GM12892 (cell line): Measurements from ENCODE around the gene PDE8A.

Experiments
- DNase-seq: peaks from one replicate; pipeline ENCODE4 v3.0.0; 2011; ENCODE audit not compliant: insufficient read length
- FAIRE-seq: peaks from 2 replicates; lab custom pipeline; 2011; peaks lifted over from hg19 to GRCh38; lab: Jason Lieb, UNC
- POLR2A ChIP-seq: IDR thresholded peaks from 2 replicates; pipeline ENCODE4 v1.6.1; 2011; ENCODE audit warnings: low read depth, low read length, control low read depth
- POLR2AphosphoS5 ChIP-seq: IDR thresholded peaks from 2 replicates; pipeline ENCODE4 v1.6.1; 2011; ENCODE audit warnings: low read depth, low read length, control low read depth
- TAF1 ChIP-seq: IDR thresholded peaks from 2 replicates; pipeline ENCODE4 v1.6.1; 2011; ENCODE audit warnings: low read depth, mild to moderate bottlenecking, control low read depth, low read length, borderline replicate concordance

The PDE8A gene

GRCh38 chr15:85024509-85025336 is 43.1 kb downstream of the PDE8A start:
- no peak for DNase-seq
- no peak for TF ChIP-seq POLR2A
- no peak for TF ChIP-seq TAF1
- no peak for TF ChIP-seq POLR2AphosphoS5
- FAIRE-seq: no peak

- DNase-seq: no peak
- FAIRE-seq: no peak
- TF ChIP-seq POLR2AphosphoS5: no peak
- TF ChIP-seq TAF1: no peak
- no peak for TF ChIP-seq POLR2A
Measured at GRCh38 chr15:85025516-85026251, 44.0 kb downstream of the PDE8A start.

- TF ChIP-seq POLR2A (no peak), POLR2AphosphoS5 (no peak), TAF1 (no peak)
- FAIRE-seq (no peak), DNase-seq (no peak)
Measured at GRCh38 chr15:85026304-85027032, 44.8 kb downstream of the PDE8A start.

DNA sequence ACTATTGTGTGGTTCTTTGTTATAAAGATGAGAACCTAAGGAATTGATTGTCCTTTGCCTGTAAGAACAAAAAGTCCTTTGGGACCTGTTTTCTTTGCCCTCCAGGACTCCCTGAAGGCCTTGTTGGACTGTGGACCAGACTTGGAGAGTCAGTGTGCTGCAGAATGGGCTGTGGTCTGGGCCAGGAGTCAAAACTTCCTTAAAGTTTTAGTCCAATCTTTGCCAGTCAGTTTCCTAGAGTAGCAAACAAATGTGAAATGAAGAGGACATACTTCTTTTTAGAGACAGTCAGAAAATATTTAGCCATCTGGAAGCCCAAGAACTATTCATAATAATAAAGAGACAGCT is 45.4 kb downstream of the PDE8A start:
- FAIRE-seq: no peak
- no peak for DNase-seq
- TF ChIP-seq TAF1 (no peak), POLR2AphosphoS5 (no peak), POLR2A (no peak)

- DNase-seq (no peak), FAIRE-seq (no peak)
- TF ChIP-seq POLR2AphosphoS5: no peak
- TF ChIP-seq POLR2A: no peak
- TF ChIP-seq TAF1: no peak
Measured at GRCh38 chr15:85027421-85027820, 45.8 kb downstream of the PDE8A start.

- no peak for TF ChIP-seq TAF1
- no peak for TF ChIP-seq POLR2AphosphoS5
- no peak for TF ChIP-seq POLR2A
- FAIRE-seq: no peak
- DNase-seq: no peak
Measured at GRCh38 chr15:85028416-85028815, 46.8 kb downstream of the PDE8A start.

DNA sequence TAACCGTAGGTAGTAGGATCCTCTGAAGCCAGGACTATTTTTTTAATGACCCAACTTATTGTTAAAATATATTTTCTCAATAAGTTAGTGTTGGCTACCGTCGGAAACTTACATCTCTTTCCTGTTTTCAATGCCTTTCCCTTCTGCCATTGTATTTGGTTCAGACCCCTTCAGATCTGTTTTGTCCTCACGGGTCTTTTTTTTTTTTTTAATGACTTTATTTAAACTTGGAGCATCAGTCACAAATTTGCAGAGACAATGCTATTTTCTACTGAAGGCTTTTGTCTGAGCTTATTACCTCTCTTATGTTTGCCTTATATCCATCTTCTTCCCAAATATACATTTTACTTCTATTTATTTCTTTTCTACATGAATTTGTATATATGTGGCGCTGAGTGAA is 47.6 kb downstream of the PDE8A start:
- TF ChIP-seq TAF1 (no peak), POLR2A (no peak), POLR2AphosphoS5 (no peak)
- no peak for DNase-seq
- no peak for FAIRE-seq

GRCh38 chr15:85030301-85030929 is 48.8 kb downstream of the PDE8A start:
- TF ChIP-seq POLR2A (no peak), POLR2AphosphoS5 (no peak), TAF1 (no peak)
- no peak for DNase-seq
- no peak for FAIRE-seq

DNA sequence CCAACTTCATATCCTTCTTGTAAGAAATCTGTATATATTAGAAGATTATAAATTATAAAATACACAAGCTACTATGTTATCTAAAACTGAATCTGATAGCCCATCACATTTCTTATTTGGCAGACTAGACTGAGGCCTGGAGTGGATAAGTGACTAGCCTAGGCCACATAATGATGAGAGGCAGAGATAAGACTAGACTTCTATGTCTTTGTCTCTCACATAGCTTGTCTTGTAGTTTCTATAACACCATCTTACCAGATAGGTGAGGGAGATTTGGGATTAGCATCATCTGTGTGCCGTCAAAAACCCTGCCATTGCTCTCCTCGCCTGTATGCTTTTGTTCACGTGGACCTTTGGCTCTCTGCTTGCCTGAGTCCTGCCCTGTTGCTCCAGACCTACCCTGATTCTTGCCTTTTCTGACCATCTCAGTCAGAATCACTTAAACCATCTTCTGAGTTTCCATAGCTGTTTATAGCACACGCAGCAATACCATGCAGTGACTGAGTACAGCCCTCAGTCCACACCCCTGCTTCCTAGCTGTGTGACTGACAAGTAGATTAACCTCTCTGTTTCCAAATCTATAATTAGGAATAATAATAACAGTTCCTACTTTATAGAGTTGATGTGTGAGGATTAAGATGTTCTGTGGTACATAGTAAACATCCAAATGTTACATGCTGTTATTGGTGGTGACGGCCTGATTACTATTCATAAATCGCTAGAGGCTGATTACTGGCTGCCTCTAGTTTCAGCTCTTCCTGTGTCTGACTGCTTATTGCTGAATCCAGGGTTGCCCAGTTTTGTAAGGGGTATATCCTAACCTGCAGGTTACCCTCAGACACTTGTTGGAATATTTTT is 49.7 kb downstream of the PDE8A start:
- TF ChIP-seq POLR2AphosphoS5 (no peak), TAF1 (no peak), POLR2A (no peak)
- no peak for DNase-seq
- no peak for FAIRE-seq

GRCh38 chr15:85031944-85032558 is 50.4 kb downstream of the PDE8A start:
- FAIRE-seq (no peak), DNase-seq (no peak)
- TF ChIP-seq POLR2A: no peak
- no peak for TF ChIP-seq POLR2AphosphoS5
- TF ChIP-seq TAF1: no peak
